OCI-LY1 (cell line): ENCODE measurements around the gene C10orf95.

Source experiments
- EZH2 ChIP-seq: fragments of 200-600 bp; sonication (generic), shearing (Covaris generic); IDR thresholded peaks from 2 replicates; pipeline ENCODE4 v1.8.0; 2017; ENCODE audit warnings: borderline replicate concordance, mixed run types, mild to moderate bottlenecking, antibody characterized with exemption, low read length, moderate library complexity, mixed read lengths
- TF ChIP-seq, protein P1 (sequence below): fragments of 200-600 bp; sonication (generic), shearing (Covaris generic); IDR thresholded peaks from 2 replicates; pipeline ENCODE4 v1.5.1; 2017; ENCODE audit warnings: mild to moderate bottlenecking, antibody characterized with exemption, low read length, moderate library complexity, mixed read lengths

DNA sequence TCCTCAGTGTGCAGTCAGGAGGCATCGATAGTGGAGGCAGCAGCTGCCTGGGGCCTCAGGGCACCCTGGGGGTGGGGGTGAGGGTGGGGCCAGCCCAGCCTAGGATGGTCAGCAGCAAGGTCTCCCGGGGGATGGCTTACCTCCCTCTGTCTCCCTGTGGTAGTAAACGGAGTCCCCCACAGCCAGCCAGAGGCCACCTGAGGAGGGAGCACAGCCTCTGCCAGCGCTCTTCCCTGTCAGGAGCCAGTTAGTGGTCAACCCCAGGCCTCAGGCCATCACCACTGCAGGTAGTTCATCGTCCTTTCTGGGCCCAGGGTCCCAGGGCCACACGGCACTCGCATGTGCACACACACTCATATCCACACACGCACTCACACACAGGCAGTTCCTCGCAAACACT is 29.1 kb upstream of the C10orf95 start:
- TF ChIP-seq, protein P1, sequence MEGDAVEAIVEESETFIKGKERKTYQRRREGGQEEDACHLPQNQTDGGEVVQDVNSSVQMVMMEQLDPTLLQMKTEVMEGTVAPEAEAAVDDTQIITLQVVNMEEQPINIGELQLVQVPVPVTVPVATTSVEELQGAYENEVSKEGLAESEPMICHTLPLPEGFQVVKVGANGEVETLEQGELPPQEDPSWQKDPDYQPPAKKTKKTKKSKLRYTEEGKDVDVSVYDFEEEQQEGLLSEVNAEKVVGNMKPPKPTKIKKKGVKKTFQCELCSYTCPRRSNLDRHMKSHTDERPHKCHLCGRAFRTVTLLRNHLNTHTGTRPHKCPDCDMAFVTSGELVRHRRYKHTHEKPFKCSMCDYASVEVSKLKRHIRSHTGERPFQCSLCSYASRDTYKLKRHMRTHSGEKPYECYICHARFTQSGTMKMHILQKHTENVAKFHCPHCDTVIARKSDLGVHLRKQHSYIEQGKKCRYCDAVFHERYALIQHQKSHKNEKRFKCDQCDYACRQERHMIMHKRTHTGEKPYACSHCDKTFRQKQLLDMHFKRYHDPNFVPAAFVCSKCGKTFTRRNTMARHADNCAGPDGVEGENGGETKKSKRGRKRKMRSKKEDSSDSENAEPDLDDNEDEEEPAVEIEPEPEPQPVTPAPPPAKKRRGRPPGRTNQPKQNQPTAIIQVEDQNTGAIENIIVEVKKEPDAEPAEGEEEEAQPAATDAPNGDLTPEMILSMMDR, result no peak
- no peak for TF ChIP-seq EZH2
